HG03103 (cell line): ENCODE results near the gene KDM2A.
A peak's percentile ranks its signal among the peaks of the same experiment; 100 is the strongest.
"Not testable (repeated sequence)": the region's sequence is repeated elsewhere in the genome, so short reads cannot be mapped to it uniquely, and the experiment has no call there.

Experiments
- ATAC-seq: cut with Tn5 transposase; IDR thresholded peaks from one replicate; pipeline ENCODE4 v1.9.1; 2021; ENCODE audit warnings: low read depth; ENCODE audit not compliant: unreplicated experiment

KDM2A gene

GRCh38 chr11:67230886-67231285 lies 111.8 kb downstream of the KDM2A start:
- ATAC-seq, result no peak

GRCh38 chr11:67233584-67234190 lies 114.6 kb downstream of the KDM2A start:
- no peak for ATAC-seq

- not testable (repeated sequence) for ATAC-seq
These were observed 115.5 kb downstream of the KDM2A start for GRCh38 chr11:67234571-67234970.

GRCh38 chr11:67237574-67237973 lies 118.5 kb downstream of the KDM2A start:
- no peak for ATAC-seq

GRCh38 chr11:67238894-67239782 lies 120.1 kb downstream of the KDM2A start:
- peak; percentile 4 for ATAC-seq

GRCh38 chr11:67239783-67240575 lies 120.9 kb downstream of the KDM2A start:
- peak; percentile 64 for ATAC-seq

GRCh38 chr11:67240576-67241389 lies 121.7 kb downstream of the KDM2A start:
- no peak for ATAC-seq

GRCh38 chr11:67242548-67242947 lies 123.5 kb downstream of the KDM2A start:
- ATAC-seq, result no peak

GRCh38 chr11:67243051-67243450 lies 124.0 kb downstream of the KDM2A start:
- ATAC-seq, result no peak

- ATAC-seq, result no peak
These were observed 126.0 kb downstream of the KDM2A start for GRCh38 chr11:67245046-67245445.

GRCh38 chr11:67247946-67248550 lies 129.0 kb downstream of the KDM2A start:
- ATAC-seq, result no peak

- ATAC-seq, result no peak
These were observed 129.6 kb downstream of the KDM2A start for GRCh38 chr11:67248653-67249052.

- no peak for ATAC-seq
These were observed 131.3 kb downstream of the KDM2A start for GRCh38 chr11:67250059-67251043.

- no peak for ATAC-seq
These were observed 132.8 kb downstream of the KDM2A start for GRCh38 chr11:67251841-67252240.

- no peak for ATAC-seq
These were observed 133.8 kb downstream of the KDM2A start for GRCh38 chr11:67252831-67253239.

GRCh38 chr11:67253872-67254624 lies 135.0 kb downstream of the KDM2A start:
- no peak for ATAC-seq

- ATAC-seq, result no peak
These were observed 135.7 kb downstream of the KDM2A start for GRCh38 chr11:67254798-67255197.

GRCh38 chr11:67255353-67255752 lies 136.3 kb downstream of the KDM2A start:
- ATAC-seq, result no peak
